Measurements from ENCODE around the gene C1QTNF12.
A peak's percentile ranks its signal among the peaks of the same experiment; 100 is the strongest.

C1QTNF12 gene, protein sequence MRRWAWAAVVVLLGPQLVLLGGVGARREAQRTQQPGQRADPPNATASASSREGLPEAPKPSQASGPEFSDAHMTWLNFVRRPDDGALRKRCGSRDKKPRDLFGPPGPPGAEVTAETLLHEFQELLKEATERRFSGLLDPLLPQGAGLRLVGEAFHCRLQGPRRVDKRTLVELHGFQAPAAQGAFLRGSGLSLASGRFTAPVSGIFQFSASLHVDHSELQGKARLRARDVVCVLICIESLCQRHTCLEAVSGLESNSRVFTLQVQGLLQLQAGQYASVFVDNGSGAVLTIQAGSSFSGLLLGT

DNA sequence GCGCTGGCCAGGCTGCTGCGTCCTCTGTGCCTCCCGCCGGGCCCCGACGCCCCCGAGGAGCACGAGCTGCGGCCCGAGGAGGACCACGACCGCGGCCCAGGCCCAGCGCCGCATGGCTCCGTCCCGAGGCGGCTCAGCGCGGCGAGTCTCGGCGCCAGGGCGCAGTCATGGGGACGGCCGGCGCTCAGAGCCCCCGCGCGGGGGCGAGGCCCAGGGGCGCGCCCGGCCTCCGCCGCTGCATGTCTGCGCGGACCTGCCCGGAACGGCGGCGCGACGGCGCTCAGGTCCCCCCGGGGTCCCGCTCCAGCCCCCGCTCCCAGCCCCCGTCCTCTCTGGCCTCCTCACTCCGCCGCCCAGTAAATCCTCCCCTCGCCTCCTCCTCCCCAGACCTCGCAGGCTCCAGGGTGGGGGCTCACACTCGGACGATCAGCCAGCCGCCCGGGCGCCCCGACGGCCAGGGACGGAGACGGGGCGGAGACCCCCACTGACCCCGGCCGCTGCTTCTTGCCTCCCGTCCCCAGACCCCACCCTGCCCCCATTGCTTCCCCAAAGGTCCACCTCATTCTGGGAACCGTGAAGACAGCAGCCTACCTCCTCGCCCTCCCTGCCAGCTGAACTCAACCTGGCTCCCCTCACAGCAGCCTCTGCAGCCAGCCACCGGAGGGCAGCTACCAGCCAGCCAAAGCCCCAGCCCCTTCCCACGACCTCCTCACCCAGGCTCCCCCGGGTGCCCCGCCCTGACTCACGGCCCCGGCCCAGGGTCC lies at the start of gene C1QTNF12:
C1QTNF12 (minus strand) TSS at position 146 of the 764 bp plus-strand sequence; CDS start at position 114, 32 bp downstream.
- no peak for DNase-seq

DNA sequence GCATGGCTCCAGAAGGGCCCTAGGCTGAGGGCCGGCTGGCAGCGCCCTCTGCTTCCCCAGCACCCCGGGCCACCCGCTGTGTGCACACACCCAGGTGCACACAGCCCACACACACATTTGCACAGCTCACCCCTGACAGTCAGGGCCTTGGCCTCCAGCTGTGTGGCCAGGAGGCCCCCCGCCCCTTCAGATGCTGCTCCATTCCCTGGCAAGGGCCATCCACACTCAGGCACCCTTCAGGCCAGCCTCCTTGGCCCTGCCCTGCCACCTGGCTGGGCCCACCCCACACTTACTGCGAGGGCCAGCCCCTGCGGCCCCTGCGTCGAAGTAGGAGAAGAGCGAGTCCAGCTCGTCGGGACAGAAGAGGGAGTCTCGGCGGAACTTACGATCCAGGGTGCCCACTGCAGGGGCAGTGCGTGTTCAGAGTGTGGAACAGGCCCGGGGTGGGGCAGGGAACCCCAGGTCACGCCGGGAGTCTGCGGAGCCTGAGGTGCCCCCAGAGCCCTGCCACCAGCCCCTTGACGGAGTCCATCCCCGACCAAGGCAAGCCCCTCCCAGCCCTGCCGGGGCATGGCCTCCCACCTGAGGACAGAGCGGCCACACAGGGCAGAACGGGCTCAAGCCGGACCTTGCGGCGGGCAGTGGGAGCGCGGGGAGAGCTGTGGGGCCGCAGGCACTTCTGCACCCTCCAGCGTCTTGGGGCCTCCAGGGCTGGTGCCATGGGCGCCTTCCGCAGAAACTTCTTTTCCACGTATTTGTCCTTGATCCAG lies 48.8 kb upstream of the C1QTNF12 start:
- DNase-seq, result no peak

DNA sequence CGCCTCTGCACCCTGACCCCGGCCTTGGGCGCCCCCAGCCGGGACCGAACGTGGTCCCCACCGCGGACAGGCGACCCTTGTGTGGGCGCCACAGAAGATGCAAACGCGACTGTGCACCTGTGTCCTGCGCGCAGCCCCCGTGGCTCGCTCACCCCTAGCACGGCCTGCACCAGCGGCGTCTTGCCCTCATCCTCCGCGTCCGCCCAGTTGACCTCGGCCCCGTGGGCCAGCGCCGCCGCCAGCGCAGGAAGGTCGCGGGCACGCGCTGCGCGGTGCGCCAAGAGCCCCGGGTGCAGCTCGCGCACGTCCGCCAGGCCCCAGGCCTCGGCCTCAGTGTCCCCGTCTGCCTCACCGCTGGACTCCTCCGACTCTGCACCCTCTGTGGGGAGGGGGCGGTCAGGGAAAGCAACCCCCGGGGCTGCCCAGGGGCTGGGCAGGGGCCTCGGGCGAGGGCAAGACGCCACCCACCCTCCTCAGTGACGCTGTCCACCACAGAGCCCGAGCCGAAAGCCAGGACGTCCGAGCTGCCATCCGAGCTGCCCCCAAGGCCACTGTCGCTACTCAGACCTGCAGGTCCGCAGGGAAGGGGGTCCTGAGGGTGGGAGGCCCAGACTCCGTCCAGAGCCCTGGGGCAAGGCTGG lies 47.8 kb upstream of the C1QTNF12 start:
- no peak for DNase-seq

DNA sequence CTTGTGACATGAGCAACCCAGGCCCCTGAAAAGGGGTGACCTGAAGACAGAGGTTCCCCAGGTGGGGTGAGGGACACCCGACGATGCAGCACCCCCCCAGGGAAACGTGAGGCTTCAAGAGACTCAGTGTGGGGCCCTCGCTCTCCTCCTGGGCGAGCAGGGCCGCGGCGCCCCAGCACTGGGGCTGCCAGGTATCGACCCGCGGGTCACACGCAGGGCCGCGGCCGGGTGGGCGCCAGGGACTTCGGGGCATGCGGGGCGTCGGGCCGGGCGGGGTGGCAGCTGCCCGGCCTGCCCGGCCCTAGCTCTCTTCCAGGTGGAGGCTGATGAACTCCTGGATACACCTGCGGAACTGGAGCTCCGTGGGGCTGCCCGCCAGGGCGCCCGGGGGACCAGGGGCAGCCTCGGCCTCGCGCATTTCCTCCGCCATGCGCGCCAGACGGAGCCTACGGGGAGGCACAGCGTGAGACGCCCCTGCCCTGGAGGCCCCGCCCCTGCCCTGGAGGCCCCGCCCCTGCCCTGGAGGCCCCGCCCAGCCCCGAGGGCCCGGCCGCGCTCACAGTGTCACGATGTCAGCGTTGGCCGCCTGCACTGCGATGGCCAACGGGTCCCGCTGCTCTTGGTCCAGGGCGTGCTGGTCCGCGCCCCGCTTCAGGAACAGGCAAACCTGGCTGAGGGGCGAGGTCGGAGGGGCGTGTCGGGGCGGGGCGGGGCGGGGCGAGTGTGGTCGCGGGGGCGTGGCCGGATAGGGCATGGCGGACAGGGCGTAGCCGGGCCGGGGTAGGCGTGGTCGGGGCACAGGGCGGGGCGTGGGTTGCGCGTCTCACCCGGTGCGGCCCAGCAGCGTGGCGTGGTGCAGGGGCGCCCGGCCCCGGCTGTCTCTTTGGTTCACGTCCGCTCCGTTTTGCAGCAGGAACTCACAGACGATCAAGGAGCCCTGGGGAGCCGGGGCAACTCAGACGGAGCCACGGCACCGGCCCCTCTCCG lies 47.0 kb upstream of the C1QTNF12 start:
- DNase-seq, result no peak

DNA sequence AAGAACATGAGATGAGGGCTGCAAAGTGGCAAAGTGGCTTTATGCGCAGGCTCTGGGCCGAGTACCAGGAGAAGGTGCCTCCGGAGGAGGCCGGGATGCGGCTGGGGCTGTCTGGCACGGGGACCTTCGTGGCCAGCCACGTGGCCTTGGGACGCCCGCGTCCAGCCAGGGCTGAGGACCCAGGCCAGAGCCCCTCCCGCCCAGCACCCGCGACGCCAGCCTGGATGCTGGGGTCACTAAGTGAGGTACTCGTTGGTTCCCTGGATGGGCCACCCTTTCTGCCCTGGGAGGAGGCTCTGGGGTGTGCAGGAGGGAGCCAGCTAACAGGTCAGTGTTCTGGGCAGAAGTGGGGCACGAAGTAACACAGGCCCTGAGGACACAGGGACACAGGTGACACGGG lies 46.3 kb upstream of the C1QTNF12 start:
- no peak for DNase-seq

DNA sequence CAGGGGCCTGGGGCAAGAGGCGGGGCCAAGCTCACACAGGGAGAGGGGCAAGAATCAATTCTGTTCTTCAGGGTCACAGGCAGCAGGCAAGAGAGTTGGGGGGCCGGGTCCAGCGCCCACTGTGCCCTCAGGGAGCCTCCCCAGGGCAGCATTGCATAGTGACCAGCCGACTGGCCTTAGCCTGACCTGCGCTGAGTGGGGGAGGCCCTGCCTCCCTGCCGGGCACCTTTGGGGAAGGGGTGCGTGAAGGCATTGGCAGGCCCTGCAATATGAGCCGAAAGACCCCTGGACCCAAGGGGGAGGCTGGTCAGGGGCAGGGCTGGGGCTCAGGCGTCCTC lies 45.9 kb upstream of the C1QTNF12 start:
- DNase-seq, result no peak

DNA sequence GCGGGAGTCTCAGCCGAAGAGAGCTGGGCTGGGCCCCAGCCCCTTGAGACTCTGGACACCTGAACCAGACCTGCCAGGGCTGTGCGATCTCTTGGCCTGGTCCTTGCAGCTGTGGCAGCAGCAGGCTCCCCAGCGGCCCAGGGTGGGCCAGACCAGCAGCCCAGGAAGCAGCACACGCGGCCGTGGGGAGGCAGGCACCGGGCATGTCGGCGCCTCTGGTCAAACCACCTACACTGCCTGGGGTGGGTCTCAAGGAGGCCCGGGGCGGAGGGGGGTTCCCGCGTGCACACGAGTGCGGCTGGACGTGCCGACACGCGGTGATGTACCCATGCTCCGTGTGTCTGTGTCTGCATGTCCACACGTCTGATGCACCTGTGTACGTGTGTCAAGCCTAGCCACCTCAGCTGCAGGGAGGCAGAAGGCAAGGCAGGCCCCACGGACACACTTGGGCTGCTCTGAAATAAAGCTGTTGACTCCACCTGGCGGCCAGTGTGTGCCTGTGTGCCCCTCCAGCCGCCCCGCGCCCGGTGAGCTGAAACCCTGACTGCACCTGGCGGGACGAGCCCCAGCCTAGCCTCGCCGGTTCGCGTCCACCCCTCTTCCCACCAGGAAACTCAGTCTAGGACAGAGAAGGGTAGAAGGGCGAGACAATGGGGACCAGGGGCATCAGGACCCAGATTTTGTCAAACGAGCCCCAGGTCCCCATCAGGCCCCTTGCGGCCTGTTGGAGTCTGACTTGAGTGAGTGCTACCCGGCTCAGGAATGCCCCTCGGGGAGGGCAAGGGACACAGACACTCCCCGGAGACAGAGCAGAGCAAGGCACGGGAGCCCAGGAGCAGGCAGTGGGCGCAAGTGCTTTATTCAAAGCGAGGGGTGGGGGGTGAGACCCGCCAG lies 45.3 kb upstream of the C1QTNF12 start:
- peak; percentile 49 for DNase-seq

DNA sequence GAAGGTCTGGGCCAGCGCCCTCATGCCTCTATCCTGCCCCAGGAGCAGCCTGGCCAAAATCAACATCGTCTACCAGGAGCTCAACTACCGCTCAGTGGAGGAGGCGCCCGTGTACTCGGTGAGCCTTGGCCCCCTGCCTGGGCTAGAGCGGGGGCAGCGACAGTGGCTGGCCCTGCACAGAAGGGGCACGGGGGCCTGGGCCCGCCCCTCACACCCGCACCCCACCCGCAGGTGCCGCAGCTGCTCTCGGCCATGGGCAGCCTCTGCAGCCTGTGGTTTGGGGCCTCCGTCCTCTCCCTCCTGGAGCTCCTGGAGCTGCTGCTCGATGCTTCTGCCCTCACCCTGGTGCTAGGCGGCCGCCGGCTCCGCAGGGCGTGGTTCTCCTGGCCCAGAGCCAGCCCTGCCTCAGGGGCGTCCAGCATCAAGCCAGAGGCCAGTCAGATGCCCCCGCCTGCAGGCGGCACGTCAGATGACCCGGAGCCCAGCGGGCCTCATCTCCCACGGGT lies 44.6 kb upstream of the C1QTNF12 start:
- no peak for DNase-seq

DNA sequence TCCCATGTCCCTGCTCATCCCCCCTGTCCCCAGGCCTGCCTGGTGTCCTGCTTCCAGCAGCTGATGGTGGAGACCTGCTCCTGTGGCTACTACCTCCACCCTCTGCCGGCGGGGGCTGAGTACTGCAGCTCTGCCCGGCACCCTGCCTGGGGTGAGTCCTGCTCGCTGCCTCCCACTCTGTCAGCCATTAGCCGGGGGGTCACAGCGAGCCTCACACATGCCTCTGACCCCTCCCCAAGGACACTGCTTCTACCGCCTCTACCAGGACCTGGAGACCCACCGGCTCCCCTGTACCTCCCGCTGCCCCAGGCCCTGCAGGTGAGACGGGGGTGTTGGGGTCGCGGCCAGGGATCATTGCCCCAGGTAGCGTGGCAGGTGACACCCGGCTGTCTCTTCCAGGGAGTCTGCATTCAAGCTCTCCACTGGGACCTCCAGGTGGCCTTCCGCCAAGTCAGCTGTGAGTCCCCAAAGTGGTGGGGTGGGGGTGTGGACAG lies 43.8 kb upstream of the C1QTNF12 start:
- DNase-seq, result no peak

DNA sequence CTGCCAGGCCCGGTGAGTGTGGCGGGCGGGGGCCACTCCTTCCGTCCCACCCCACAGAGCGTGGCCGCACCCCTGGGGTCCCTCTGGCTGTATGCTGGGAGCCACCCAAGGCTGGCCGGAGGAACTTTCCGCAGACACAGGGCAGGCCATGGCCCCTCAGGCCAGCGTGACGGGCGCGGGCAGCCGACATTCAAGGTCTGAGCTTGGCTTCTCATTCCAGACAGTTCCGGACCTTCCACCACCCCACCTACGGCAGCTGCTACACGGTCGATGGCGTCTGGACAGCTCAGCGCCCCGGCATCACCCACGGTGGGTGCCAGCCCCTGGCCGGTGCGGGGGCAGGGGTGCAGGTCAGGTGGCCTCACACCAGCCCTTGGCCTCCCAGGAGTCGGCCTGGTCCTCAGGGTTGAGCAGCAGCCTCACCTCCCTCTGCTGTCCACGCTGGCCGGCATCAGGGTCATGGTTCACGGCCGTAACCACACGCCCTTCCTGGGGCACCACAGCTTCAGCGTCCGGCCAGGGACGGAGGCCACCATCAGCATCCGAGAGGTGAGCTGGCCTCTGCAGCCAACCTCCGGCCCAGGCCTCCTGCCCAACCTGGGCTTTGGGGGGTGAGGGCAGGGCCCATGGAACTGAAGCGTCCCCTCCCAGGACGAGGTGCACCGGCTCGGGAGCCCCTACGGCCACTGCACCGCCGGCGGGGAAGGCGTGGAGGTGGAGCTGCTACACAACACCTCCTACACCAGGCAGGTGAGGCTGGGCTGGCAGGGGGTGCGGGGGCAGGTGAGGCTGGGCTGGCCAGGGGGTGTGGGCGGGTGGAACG lies 41.0 kb upstream of the C1QTNF12 start:
- no peak for DNase-seq

DNA sequence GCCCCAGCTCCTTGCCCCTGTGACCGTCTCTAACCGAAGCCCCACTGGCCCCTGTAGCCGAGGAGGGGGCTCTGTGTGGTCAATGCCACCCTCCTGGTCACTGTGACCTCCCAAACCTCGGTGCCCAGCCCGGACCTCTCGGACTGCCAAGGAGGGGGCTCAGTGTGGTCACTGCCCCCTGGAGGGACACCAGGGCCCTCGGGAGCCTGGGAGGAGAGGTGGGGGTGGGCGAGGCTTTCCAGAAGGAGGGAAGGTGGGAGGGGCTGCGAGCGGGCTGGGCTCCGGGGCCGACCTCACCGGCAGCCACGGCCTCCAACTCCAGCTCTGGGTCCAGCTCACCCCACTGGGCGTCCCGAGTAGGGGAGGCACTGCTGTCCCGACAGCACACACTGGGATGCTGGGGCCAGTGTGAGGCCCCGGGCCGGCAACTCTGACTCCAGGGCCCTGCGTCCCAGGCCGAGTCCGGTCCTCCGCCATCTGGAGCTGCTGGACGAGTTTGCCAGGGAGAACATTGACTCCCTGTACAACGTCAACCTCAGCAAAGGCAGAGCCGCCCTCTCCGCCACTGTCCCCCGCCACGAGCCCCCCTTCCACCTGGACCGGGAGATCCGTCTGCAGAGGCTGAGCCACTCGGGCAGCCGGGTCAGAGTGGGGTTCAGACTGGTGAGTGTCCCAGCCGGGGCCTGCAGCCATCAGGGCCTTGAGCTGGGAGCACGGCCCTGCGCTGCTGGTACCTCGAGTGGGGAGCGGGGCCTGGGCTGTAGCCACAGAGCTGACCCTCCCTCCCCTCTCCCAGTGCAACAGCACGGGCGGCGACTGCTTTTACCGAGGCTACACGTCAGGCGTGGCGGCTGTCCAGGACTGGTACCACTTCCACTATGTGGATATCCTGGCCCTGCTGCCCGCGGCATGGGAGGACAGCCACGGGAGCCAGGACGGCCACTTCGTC lies 40.1 kb upstream of the C1QTNF12 start:
- no peak for DNase-seq

DNA sequence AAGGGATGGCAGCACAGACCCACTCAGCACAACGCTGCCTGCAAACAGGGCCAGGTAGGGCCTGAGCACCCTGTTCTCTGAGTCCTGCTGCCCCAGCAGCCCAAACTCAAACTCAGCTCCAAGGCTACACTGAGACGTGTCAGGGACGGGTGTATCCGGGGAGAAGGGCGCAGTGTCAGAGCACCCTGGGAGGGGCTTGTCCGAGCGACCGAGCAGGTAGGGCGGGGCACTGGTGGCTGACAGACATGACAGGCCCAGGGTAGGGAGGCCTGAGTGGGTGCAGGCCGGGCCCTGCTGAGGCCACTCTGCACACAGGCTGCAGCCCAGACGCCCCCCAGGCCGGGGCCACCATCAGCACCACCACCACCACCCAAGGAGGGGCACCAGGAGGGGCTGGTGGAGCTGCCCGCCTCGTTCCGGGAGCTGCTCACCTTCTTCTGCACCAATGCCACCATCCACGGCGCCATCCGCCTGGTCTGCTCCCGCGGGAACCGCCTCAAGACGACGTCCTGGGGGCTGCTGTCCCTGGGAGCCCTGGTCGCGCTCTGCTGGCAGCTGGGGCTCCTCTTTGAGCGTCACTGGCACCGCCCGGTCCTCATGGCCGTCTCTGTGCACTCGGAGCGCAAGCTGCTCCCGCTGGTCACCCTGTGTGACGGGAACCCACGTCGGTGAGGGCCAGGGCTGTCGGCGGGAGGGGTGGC lies 39.2 kb upstream of the C1QTNF12 start:
- no peak for DNase-seq

DNA sequence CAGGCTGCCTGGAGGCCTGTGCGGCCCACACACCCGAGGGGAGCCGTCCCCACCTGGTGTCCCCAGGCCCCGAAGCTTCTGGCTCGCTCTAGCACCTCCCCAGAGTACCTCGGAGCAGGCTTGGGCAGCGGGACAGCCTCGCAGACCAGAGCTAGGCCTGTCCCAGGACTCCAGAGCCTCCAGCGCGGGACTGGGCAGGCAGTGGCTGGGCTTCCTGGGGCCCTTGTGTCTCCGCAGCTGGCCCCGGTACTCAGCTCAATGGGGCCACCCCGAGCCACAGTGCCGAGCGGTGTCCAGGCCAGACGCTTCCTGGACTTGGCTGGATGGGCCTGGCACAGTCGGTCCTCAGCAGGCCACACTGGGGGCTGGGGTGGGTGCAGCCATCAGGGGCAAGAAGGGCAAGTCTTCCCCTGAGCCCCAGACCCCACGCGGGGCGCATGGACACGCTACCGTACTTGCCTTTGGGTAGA lies 38.6 kb upstream of the C1QTNF12 start:
- no peak for DNase-seq

DNA sequence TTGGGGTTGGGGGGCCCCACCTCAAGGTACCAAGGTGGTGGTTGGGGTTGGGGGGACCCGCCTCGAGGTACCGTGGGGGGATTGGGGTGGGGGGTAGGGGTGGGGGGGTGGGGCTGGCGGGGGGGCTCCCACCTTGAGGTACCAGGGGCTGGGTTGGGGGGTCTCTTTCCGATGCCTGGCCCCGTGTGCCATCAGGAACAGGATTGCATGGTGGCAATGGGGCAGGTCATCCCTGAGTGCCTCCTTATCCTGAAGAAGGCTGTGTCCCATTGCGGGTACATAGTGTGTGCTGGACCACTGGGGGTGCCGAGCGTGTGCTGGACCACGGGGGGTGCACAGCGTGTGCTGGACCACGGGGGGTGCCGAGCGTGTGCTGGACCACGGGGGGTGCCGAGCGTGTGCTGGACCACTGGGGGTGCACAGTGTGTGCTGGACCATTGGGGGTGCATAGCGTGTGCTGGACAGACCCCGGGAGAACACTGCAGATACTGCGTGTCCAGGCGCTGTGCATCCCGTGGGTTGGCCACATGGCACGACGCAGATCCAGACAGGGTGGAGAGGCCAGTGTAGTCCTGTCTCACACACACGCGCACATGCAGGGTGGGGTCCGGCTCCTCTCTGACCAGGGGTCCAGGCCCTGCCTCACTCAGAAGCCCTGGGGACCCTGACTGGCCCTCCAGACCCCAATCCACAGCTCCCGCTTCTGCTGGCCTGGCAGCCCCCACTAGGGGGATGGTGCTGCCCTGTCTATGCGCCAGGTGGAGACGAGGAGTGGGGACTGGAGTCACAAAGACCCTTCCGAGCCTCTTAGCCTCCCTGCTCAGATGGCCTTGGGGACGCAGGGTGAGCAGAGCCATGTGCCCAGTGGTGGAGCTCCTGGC lies 37.9 kb upstream of the C1QTNF12 start:
- DNase-seq, result no peak

DNA sequence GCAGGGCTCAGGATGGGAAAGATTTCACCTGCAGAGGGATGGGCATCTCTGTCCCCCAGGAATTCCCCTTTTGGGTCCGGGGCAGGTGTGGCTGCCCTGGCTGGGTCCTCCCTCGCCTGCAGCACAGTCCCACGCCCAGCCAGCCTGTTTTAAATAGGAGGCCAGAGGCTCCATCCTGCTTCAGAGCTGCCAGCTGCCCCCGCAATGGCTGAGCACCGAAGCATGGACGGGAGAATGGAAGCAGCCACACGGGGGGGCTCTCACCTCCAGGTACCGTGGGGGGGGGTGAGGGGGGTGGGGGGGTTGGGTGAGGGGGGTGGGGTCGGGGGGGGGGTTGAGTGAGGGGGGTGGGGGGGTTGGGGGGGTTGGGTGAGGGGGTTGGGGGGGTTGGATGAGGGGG lies 37.3 kb upstream of the C1QTNF12 start:
- no peak for DNase-seq

DNA sequence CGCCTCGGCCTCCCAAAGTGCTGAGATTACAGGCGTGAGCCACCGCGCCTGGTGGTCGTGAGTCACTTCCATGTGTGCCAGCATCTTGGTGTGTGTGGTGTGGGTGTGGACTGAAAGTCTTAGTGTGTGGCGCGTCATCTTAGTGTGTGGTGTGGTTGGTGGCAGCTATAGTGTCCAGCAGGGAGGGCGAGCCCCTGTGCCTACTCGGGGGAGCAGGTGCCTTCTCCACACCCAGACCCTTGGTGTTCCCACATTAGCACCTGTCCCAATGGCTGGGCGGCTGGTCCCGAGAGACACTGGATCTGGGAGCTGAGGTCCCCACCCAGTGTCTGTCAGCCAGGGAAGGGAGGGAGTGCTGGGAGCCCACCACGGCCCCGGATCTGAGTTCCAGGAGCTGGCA lies 36.5 kb upstream of the C1QTNF12 start:
- DNase-seq, result no peak

All from NCI-H1092 treated with DMSO at 0.1 percent for 48 hours (cell line).